Stimulated activated naive CD4-positive, alpha-beta T cell treated with Interleukin-2 at 50 U/mL for 16 hours (primary cell): ENCODE results near the gene RNF126.
"Not testable (repeated sequence)": the region's sequence is repeated elsewhere in the genome, so short reads cannot be mapped to it uniquely, and the experiment has no call there.

Experiments used
- DNase-seq: peaks from one replicate; lab custom pipeline; 2025; lab: John Stamatoyannopoulos, UW

Gene RNF126

DNA sequence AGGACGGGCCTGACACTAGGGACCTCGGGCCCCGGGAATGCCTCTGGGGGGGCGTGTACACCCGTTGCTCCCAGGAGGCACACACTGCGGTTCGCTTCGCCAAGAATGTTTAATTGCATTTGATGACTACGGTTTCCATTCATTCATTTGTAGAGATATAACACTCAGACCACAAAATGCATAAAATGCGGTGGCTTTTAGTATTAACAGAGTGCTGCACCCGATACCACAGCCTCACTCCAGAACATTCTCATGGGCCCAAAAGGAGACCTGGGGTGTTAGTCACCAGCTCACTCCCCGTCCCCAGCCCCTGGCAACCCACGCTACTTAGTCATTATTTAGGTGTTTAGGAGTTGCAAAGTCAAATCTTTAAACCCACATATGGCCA, 51.5 kb downstream of the RNF126 start:
- DNase-seq: peak; percentile 84

DNA sequence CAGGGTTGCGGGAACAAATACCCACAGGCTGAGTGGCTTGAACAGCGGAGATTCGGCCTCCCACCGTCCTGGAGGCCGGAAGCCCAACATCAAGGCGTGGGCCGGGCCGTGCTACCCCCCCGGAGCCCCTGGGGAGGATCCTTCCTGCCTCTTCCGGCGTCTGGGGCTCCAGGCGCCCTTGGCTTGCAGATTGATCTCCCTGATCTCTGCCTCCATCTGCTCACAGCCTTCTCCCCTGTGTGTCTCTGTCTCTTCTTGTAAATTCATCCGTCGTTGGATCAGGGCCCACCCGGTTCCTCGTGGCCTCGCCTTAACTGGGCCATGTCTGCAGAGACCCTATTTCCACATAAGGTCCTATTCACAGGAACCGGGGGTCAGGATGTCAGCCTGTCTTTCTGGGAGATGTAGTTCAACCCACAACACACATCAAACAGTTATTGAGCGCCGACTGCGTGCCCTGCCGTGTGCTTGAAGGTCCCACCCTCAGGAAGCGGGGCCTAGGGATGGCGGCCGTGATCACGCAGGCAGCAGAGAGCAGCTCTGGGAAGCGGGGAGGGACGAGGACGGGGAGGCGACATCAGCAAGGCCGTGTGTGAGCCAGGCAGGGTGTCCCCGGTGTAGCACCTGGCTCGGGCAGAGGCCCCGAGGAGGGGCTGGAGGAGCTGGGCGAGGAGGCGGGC, 52.1 kb downstream of the RNF126 start:
- peak; percentile 34 for DNase-seq

DNA sequence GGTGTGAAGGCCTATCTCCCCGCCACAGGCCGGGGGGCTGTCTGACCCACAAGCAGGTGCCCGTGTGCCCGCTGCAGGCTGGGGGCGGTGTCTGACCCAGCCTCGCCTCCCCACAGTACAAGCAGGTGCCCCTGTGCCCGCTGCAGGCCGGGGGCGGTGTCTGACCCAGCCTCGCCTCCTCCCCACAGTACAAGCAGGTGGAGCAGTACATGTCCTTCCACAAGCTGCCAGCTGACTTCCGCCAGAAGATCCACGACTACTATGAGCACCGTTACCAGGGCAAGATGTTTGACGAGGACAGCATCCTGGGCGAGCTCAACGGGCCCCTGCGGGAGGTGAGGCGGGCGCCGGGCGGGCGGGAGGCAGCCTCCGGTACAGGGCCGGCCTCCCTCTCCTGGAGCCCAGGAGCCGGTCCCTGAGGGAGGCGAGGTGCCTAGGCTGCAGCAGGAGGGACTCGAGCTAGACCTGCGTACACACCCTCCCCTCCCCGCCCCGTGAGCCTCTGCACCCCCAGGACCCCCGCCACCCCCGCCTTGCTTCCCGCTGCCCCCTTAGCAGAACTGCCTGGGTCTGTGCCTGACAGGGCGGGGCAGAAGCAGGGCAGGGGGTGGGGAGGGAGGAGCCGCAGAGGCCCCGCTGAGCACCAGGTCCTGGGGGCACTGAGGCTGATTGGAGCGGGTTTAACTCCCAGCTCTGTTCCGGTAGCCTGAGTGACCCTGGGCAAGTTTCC, 52.8 kb downstream of the RNF126 start:
- DNase-seq: no peak

DNA sequence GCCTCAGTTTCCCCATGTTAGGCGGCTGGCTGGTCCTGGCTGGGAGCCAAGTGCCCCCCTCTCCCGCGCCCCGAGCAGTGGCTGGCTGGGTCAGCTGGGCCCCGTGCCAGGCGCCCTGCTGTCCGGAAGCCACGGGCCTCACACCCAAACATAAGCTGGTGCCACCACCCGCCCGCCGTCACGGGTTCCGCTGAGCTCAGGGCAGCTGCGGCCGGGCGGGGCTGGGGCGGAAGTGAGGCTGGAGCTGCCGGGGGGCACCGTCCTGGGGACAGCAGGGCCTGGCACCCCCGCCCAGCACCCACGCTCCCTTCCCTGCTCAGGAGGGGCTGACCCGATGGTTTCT, 54.0 kb downstream of the RNF126 start:
- DNase-seq: no peak

DNA sequence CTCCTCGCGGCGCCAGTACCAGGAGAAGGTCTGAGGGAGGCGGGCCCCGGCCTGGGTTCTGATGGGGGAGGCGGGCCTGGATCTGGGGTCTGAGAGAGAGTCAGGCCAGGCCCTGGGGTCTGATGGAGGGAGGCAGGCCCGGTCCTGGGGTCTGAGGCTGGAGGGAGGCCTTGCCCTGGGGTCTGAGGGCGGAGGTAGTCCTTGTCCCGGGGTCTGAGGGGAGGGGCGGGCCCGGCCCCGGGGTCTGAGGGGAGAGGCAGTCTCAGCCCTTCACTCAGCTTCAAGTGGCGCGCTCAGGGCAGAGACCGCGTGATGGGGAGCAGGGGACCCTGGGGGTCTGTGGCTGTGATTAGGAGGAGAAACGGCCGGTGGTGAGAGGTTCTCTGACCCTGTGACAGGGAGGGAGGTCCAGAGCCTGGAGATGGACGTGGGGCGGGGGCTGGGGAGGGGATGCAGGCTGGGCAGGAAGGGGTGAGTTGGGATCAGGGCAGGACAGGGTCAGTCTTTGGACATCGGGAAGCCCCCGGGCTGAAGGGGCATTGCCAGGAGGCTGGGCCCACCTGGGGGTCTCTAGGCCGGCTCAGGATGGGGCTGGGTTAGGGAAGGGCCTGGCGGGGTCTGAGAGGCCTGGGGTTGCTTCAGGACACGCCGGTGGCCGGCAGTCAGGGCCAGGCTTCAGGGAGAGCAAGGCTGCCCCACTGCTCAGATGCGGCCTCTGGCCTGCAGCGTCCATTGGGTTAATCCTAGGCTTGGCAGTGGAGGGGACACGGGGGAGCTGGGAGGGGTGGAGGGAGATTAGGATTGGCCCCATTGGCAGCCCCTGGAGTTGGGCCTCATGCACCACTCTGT, 54.6 kb downstream of the RNF126 start:
- no peak for DNase-seq

DNA sequence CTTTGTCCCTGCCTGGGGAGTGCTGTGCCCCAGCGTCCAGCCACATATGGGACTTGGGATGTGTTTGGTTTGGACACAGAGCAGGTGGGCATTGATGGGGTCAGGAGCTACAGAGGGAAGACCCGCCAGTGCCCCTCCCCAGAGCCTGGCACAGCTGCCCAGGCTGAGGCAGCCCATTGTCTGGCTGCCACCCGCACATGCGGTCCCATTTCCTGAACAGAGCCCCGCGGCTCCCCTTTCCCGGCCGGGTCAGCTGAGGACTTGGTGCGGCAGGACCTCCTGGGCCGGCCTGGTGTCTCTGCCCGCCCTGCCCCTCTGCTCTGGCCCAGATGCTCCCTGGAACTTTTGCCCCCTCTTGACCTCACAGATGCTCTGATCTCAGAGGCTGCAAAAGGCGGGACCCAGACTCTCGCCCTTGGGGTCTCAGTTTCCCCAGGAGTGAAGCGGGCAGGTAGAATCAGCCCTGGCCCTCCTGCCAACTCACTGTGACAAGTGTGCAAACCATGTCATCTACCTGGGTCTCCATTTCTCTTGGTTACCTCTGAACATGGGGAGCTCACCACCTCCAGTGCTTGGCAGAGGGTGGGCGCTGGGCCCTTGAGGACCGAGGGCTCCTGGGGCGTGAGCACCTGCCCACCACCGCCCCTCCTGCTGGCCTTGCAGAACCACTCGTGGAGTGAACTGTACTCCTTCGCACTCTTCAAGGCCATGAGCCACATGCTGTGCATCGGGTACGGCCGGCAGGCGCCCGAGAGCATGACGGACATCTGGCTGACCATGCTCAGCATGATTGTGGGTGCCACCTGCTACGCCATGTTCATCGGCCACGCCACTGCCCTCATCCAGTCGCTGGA, 55.5 kb downstream of the RNF126 start:
- no peak for DNase-seq

DNA sequence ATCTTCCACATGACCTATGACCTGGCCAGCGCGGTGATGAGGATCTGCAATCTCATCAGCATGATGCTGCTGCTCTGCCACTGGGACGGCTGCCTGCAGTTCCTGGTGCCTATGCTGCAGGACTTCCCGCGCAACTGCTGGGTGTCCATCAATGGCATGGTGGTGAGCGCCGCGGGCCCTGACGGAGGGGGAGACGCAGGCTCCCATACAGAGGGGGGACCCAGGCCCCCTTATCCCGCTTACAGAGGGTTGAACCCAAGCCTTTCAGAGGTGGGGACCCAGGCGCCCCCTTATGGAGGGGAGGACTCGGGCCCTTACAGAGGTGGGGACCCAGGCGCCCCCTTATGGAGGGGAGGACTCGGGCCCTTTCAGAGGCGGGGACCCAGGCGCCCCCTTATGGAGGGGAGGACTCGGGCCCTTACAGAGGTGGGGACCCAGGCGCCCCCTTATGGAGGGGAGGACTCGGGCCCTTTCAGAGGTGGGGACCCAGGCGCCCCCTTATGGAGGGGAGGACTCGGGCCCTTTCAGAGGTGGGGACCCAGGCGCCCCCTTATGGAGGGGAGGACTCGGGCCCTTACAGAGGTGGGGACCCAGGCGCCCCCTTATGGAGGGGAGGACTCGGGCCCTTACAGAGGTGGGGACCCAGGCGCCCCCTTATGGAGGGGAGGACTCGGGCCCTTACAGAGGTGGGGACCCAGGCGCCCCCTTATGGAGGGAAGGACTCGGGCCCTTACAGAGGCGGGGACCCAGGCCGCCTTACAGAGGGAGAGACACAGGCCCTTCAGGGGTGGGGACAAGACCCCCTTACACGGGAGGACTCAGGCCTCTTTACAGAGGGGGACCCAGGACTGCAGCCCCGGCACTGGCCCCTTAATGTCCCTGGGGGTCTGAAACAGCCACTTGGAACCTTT, 57.7 kb downstream of the RNF126 start:
- DNase-seq: not testable (repeated sequence)

DNA sequence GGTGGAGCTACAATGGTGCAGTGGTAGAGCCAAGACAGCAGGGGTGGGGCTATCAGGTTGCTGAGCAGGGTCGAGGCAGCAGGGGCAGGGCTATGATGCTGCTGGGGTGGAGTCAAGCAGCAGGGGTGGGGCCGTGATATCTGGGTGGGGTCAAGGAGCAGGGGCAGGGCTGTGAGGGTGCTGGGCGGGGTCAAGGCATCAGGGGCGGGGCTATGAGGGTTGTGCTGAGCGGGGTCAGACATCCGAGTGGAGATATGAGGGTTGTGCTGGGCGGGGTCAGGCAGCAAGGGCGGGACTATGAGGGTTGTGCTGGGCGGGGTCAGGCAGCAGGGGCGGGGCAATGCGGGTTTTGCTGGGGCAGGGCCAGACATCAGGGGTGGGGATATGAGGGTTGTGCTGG, 58.7 kb downstream of the RNF126 start:
- DNase-seq: peak; percentile 15

DNA sequence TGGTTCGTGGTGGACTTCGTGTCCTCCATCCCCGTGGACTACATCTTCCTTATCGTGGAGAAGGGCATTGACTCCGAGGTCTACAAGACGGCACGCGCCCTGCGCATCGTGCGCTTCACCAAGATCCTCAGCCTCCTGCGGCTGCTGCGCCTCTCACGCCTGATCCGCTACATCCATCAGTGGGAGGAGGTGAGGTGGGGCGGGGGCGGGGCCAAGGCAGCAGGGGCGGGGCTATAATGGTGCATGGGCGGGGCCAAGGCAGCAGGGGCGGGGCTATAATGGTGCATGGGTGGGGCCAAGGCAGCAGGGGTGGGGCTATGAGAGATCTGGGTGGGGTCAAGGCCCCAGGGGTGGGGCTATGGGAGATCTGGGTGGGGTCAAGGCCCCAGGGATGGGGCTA, 59.2 kb downstream of the RNF126 start:
- not testable (repeated sequence) for DNase-seq

DNA sequence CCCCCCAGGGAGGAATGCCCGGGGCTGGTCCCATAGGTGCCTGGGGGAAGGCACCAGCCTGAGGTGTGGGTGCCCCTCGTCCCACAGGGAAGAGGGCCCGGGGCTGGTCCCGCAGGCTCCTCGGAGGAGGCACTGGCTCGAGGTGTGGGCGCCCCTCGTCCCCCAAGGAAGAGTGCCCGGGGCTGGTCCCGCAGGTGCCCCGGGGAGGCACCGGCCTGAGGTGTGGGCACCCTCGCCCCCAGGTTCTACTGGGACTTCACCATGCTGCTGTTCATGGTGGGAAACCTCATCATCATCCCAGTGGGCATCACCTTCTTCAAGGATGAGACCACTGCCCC, 59.7 kb downstream of the RNF126 start:
- DNase-seq: not testable (repeated sequence)

DNA sequence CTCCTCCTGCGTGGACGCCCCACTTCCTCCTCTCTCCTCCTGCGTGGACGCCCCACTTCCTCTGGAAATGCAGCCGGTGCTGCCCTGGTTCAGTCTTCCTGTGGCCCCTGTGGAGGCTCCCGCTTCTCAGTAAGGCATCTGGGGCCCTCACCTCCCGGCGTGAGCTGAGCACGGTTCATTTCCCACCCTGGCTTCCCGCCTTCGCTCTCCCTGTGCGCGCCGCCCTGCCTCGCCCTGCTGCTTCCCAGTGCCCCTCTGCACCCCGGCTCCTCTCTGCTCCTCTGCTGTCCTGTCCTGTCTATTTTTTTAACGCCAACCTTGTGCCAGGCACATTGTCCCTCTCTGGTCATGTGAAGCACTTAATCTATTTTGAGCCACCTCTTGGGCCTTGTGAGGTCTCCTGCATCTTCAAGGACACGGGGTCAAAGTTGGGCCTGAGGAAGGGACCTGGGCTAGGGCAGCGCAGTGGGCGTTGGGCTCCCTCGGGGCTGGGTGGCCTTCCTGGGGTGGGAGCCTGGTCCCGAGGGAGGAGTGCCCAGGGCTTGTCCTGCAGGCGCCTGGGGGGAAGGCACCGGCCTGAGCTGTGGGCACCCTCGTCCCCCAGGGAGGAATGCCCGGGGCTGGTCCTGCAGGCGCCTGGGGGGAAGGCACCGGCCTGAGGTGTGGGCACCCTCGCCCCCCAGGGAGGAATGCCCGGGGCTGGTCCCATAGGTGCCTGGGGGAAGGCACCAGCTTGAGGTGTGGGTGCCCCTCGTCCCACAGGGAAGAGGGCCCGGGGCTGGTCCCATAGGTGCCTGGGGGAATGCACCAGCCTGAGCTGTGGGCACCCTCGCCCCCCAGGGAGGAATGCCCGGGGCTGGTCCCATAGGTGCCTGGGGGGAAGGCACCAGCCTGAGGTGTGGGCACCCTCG, 60.4 kb downstream of the RNF126 start:
- DNase-seq: no peak

DNA sequence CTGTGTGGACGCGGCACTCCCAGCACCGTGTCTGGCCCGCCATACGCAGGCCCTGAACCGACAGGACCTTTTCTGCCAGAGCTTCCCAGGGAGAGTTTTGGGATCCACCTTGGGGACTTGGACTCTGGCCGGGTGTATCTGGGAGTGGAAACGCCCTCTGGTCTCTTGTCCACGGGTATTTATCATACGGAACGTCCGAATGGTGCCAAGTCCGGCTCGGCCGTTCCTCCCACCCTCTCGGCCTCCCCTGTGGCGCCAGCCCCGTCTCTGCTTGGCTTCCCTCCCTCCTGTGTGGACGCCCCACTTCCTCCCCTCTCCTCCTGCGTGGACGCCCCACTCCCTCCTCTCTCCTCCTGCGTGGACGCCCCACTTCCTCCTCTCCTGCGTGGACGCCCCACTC, 61.2 kb downstream of the RNF126 start:
- DNase-seq: no peak

DNA sequence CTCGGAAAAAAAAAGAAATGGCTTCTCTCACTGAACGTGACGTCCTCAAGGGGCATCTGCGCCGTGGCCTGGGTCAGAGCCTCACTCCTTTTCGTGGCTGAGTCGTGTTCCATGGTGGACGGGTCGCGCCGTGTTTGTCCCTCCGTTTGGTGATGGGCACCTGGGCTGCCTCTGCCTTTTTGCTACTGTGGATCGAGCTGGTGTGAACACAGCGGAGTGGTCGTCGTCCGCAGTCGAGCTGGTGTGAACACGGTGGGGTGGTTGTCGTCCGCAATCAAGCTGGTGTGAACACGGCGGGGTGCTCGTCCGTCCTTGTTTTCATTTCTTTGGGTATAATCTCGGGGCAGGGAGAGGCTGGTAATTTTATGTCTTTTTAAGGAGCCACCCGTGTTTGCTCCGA, 61.7 kb downstream of the RNF126 start:
- DNase-seq: no peak
